GM23338 (cell line): ENCODE data around the gene CWC15. TPM values are rescaled to one million over a fixed set of nuclear protein-coding genes. Genes with fewer than 3 reads are reported as not detected.

Experiments
- ATAC-seq: fragments of 200-7000 bp; cut with Tn5 transposase; 3 replicates; pipeline ENCODE4 v1.9.1; 2020
- DNase-seq: peaks from one replicate; pipeline ENCODE4 v3.0.0-alpha.2; 2015; ENCODE audit warnings: low spot score
- H2AFZ ChIP-seq: fragments of 200-600 bp; sonication (generic); 2 replicates; pipeline ENCODE4 v1.8.0; 2016; ENCODE audit warnings: antibody characterized with exemption, mild to moderate bottlenecking, moderate library complexity
- H3F3A ChIP-seq: fragments of 200-600 bp; sonication (generic); replicated peaks from 2 replicates; pipeline ENCODE4 v1.8.0; 2017; ENCODE audit warnings: antibody characterized with exemption, mixed run types, low read depth
- H3K27ac ChIP-seq: fragments of 200-600 bp; sonication (generic); 2 replicates; pipeline ENCODE4 v1.6.1; 2016; ENCODE audit warnings: low read depth
- H3K27me3 ChIP-seq: fragments of 200-600 bp; sonication (generic); 2 replicates; pipeline ENCODE4 v1.8.0; 2016; ENCODE audit warnings: mild to moderate bottlenecking, mixed run types, moderate library complexity; ENCODE audit not compliant: insufficient read depth
- H3K36me3 ChIP-seq: fragments of 200-600 bp; sonication (generic); 2 replicates; pipeline ENCODE4 v1.8.0; 2016; ENCODE audit warnings: mild to moderate bottlenecking; ENCODE audit not compliant: insufficient read depth
- H3K4me1 ChIP-seq: fragments of 200-600 bp; sonication (generic); 2 replicates; pipeline ENCODE4 v1.8.0; 2016; ENCODE audit warnings: mild to moderate bottlenecking, moderate library complexity; ENCODE audit not compliant: insufficient read depth
- H3K4me2 ChIP-seq: fragments of 200-600 bp; sonication (generic); 2 replicates; pipeline ENCODE4 v1.7.1; 2017; ENCODE audit warnings: mixed run types
- H3K4me3 ChIP-seq: fragments of 200-600 bp; sonication (generic); 2 replicates; pipeline ENCODE4 v1.6.1; 2016; ENCODE audit warnings: mixed run types
- H3K79me2 ChIP-seq: fragments of 200-600 bp; sonication (generic); replicated peaks from 2 replicates; pipeline ENCODE4 v1.8.0; 2017; ENCODE audit warnings: mild to moderate bottlenecking; ENCODE audit not compliant: insufficient read depth
- H3K9me2 ChIP-seq: fragments of 200-600 bp; sonication (generic); 2 replicates; pipeline ENCODE4 v1.8.0; 2017; ENCODE audit not compliant: insufficient read depth
- H4K20me1 ChIP-seq: fragments of 200-600 bp; sonication (generic); replicated peaks from 2 replicates; pipeline ENCODE4 v1.8.0; 2017; ENCODE audit warnings: mild to moderate bottlenecking; ENCODE audit not compliant: insufficient read depth
- H3K27ac Mint-ChIP-seq: 2 replicates; pipeline ENCODE4 v1.8.0; 2020; ENCODE audit warnings: inconsistent platforms, mild to moderate bottlenecking, moderate library complexity, mixed read lengths
- H3K27me3 Mint-ChIP-seq: 3 replicates; pipeline ENCODE4 v1.8.0; 2022; ENCODE audit warnings: low read depth, mild to moderate bottlenecking, moderate library complexity, mixed read lengths, inconsistent platforms; ENCODE audit not compliant: insufficient read depth, poor library complexity
- H3K36me3 Mint-ChIP-seq: 3 replicates; pipeline ENCODE4 v1.8.0; 2021; ENCODE audit warnings: low read depth, mild to moderate bottlenecking, inconsistent platforms, moderate library complexity, mixed read lengths
- H3K4me1 Mint-ChIP-seq: 3 replicates; pipeline ENCODE4 v1.8.0; 2020; ENCODE audit warnings: mild to moderate bottlenecking, inconsistent platforms, mixed read lengths
- H3K4me3 Mint-ChIP-seq: 3 replicates; pipeline ENCODE4 v1.8.0; 2021; ENCODE audit warnings: moderate library complexity, mild to moderate bottlenecking, inconsistent platforms, mixed read lengths
- H3K9me3 Mint-ChIP-seq: 3 replicates; pipeline ENCODE4 v1.8.0; 2020; ENCODE audit warnings: moderate library complexity, mild to moderate bottlenecking, inconsistent platforms, mixed read lengths
- CREB1 ChIP-seq: fragments of 250-450 bp; sonication (Bioruptor Pico); IDR thresholded peaks from 2 replicates; pipeline ENCODE4 v1.5.0; 2020; ENCODE audit warnings: low read depth, mild to moderate bottlenecking, moderate library complexity
- ETS1 ChIP-seq: IDR thresholded peaks from 2 replicates; pipeline ENCODE4 v1.6.1; 2016; ENCODE audit warnings: antibody characterized with exemption
- NANOG ChIP-seq: IDR thresholded peaks from 2 replicates; pipeline ENCODE4 v1.6.1; 2016; ENCODE audit warnings: antibody characterized with exemption, borderline replicate concordance
- ZNF462 ChIP-seq: fragments of 250-450 bp; sonication (Bioruptor Pico); IDR thresholded peaks from 2 replicates; pipeline ENCODE4 v1.5.0; 2020; ENCODE audit warnings: mild to moderate bottlenecking, moderate library complexity
- polyA plus RNA-seq: library from polyadenylated mRNA; unstranded; fragments of >200 nt; fragmentation: Nextera tagmentation; extraction: Ambion mirVana; gene quantifications from 2 replicates; pipeline ENCODE4 v1.2.1, GENCODE V29; 2016
- total RNA-seq: library from RNA; depleted of rRNA; stranded (reverse); fragments of >200 nt; shearing (Covaris generic); gene quantifications from 2 replicates; pipeline ENCODE4 v1.2.3, GENCODE V29; 2014

CWC15 gene
- total and polyA plus RNA-seq, 2 experiments from 2014 or later, result 31.9 to 168 TPM

GRCh38 chr11:94939346-94939745 is 34.0 kb downstream of the CWC15 start (continued):
- TF ChIP-seq ZNF462 (CRISPR knock-in tag) (no peak), ETS1 (no peak)

- Mint-ChIP-seq H3K27me3 (peaks cover 6% of the 10 kb centered on the region), H3K4me3 (no peak overlapping the region), H3K27ac (no peak overlapping the region), H3K9me3 (no peaks in the 10 kb centered on the region), H3K36me3 (no peaks in the 10 kb centered on the region; the same call in 2 of the 3 replicates), H3K4me1 (peaks cover 39% of the 10 kb centered on the region)
- Histone ChIP-seq H4K20me1 (no peaks in the 10 kb centered on the region), H3K4me1 (peaks cover 26% of the 10 kb centered on the region), H3K79me2 (no peaks in the 10 kb centered on the region), H3K27me3 (no peaks in the 10 kb centered on the region), H3K9me2 (no peaks in the 10 kb centered on the region), H3F3A (no peaks in the 10 kb centered on the region), H3K36me3 (no peaks in the 10 kb centered on the region), H3K4me3 (no peak overlapping the region), H3K4me2 (no peak overlapping the region), H3K27ac (no peak overlapping the region), H2AFZ (peak overlapping the region; percentile 72; the same call in 1 of the 2 replicates)
- no peak for DNase-seq
- ATAC-seq, result no peak
- TF ChIP-seq CREB1 (CRISPR knock-in tag) (no peak), ZNF462 (CRISPR knock-in tag) (no peak), NANOG (no peak), ETS1 (no peak)
Measured at GRCh38 chr11:94938095-94939055, 35.0 kb downstream of the CWC15 start.
